NT2/D1 (cell line): Measurements from ENCODE around the gene RAB26.
"Not testable (repeated sequence)": the region's sequence is repeated elsewhere in the genome, so short reads cannot be mapped to it uniquely, and the experiment has no call there.

Experiments
- DNase-seq: peaks from one replicate; pipeline ENCODE4 v3.0.0-alpha.2; 2011; ENCODE audit warnings: low read depth, low spot score
- H3K27me3 ChIP-seq: 2 replicates; pipeline ENCODE4 v1.6.0; 2011; ENCODE audit warnings: mild to moderate bottlenecking; ENCODE audit not compliant: insufficient read length, insufficient read depth
- H3K36me3 ChIP-seq: 2 replicates; pipeline ENCODE4 v1.6.1; 2011; ENCODE audit warnings: mild to moderate bottlenecking, low read length, mixed read lengths; ENCODE audit not compliant: insufficient read depth, insufficient read length
- H3K4me1 ChIP-seq: 2 replicates; pipeline ENCODE4 v1.5.1; 2011; ENCODE audit not compliant: insufficient read depth, insufficient read length
- H3K4me3 ChIP-seq: 2 replicates; pipeline ENCODE4 v1.5.1; 2011; ENCODE audit warnings: low read depth; ENCODE audit not compliant: insufficient read length
- H3K9ac ChIP-seq: 2 replicates; pipeline ENCODE4 v1.6.0; 2011; ENCODE audit warnings: low read depth; ENCODE audit not compliant: insufficient read length
- H3K9me3 ChIP-seq: 2 replicates; pipeline ENCODE4 v1.5.1; 2011; ENCODE audit warnings: mild to moderate bottlenecking, low read length; ENCODE audit not compliant: insufficient read depth
- SUZ12 ChIP-seq: IDR thresholded peaks from 2 replicates; pipeline ENCODE4 v1.6.1; 2011; ENCODE audit not compliant: insufficient read length, insufficient read depth; ENCODE audit errors: extremely low read depth
- YY1 ChIP-seq: IDR thresholded peaks from 2 replicates; pipeline ENCODE4 v1.6.1; 2011; ENCODE audit not compliant: insufficient read length, insufficient read depth
- ZNF274 ChIP-seq: IDR thresholded peaks from 2 replicates; pipeline ENCODE4 v1.6.1; 2011; ENCODE audit warnings: mild to moderate bottlenecking, low read depth, low read length

The RAB26 gene

GRCh38 chr16:2200313-2200712 is 51.9 kb downstream of the RAB26 start:
- Histone ChIP-seq H3K27me3 (peaks cover 33% of the 10 kb centered on the region), H3K4me3 (no peak overlapping the region), H3K36me3 (no peaks in the 10 kb centered on the region), H3K9me3 (0 out of 2 replicates have a peak, but pooled peaks cover 5% of the 10 kb centered on the region), H3K4me1 (peaks cover 10% of the 10 kb centered on the region), H3K9ac (no peak overlapping the region)
- no peak for TF ChIP-seq SUZ12
- TF ChIP-seq ZNF274: no peak
- no peak for TF ChIP-seq YY1
- DNase-seq: no peak

- not testable (repeated sequence) for DNase-seq, H3K4me3 ChIP-seq, H3K9ac ChIP-seq, H3K4me1 ChIP-seq, H3K9me3 ChIP-seq
- Histone ChIP-seq H3K27me3 (peaks cover 11% of the 10 kb centered on the region), H3K36me3 (peaks cover 23% of the 10 kb centered on the region)
These were observed 54.8 kb downstream of the RAB26 start for GRCh38 chr16:2203119-2203688.
